Panc1 (cell line): ENCODE data around the gene ARPP21.

Experiments
- CTCF ChIP-seq: fragments of 450-650 bp; IDR thresholded peaks from 2 replicates; pipeline ENCODE4 v1.5.1; 2017; ENCODE audit warnings: mild to moderate bottlenecking
- REST ChIP-seq, 2 experiments: IDR thresholded peaks; 2 replicates each; pipeline ENCODE4 v1.6.1; 2011 to 2012; ENCODE audit warnings: low read depth in 2 of 2, control low read depth in 1 of 2, low read length in 1 of 2, mild to moderate bottlenecking in 1 of 2, moderate library complexity in 1 of 2; ENCODE audit not compliant: insufficient read depth in 1 of 2
- SIN3A ChIP-seq: IDR thresholded peaks from 2 replicates; pipeline ENCODE4 v1.6.1; 2012; ENCODE audit warnings: low read depth, mild to moderate bottlenecking, low read length, moderate library complexity, borderline replicate concordance; ENCODE audit not compliant: insufficient read depth

- no peak for TF ChIP-seq SIN3A
- no peak for TF ChIP-seq CTCF
- TF ChIP-seq REST (IDR thresholded peaks at IDR 0.05; ENCODE audit: insufficient read depth in 1 of 2, low read depth in 2 of 2, low read length in 1 of 2): no peak
Observed at GRCh38 chr3:35596335-35596995, 42.9 kb upstream of the ARPP21 start.
